Small intestine (tissue), 7 donors: ENCODE measurements around the gene APBB2. TPM values are rescaled to one million over a fixed set of nuclear protein-coding genes. Genes with fewer than 3 reads are reported as not detected.

Experiments
- DNase-seq, 2 donors: peaks; one replicate each; pipeline versions ENCODE4 v3.0.0 to v3.0.0-alpha.2; 2013
- FAIRE-seq: peaks from 2 replicates; lab custom pipeline; 2012; peaks lifted over from hg19 to GRCh38; lab: Jason Lieb, UNC
- H3K27ac ChIP-seq, 3 donors: one replicate each; pipeline ENCODE4 v1.5.1; 2013; ENCODE audit warnings: low read length in 2 of 3, mild to moderate bottlenecking in 2 of 3, control low read depth in 1 of 3, inconsistent platforms in 1 of 3, low read depth in 1 of 3, moderate library complexity in 1 of 3
- H3K27me3 ChIP-seq, 3 donors: one replicate each; pipeline ENCODE4 v1.6.1; 2013; ENCODE audit warnings: low read length in 3 of 3, inconsistent platforms in 1 of 3; ENCODE audit not compliant: control insufficient read depth in 3 of 3, insufficient read depth in 3 of 3
- H3K36me3 ChIP-seq, 3 donors: one replicate each; pipeline ENCODE4 v1.6.1; 2013; ENCODE audit warnings: low read length in 3 of 3, inconsistent platforms in 1 of 3, low read depth in 1 of 3, mild to moderate bottlenecking in 1 of 3, moderate library complexity in 1 of 3; ENCODE audit not compliant: control insufficient read depth in 3 of 3, insufficient read depth in 2 of 3
- H3K4me1 ChIP-seq, 3 donors: one replicate each; pipeline ENCODE4 v1.6.1; 2013; ENCODE audit warnings: low read length in 2 of 3, inconsistent platforms in 1 of 3, low read depth in 1 of 3, mild to moderate bottlenecking in 1 of 3, moderate library complexity in 1 of 3; ENCODE audit not compliant: control insufficient read depth in 3 of 3, insufficient read depth in 2 of 3
- H3K4me3 ChIP-seq, 3 donors: one replicate each; pipeline ENCODE4 v1.5.1; 2013; ENCODE audit warnings: low read length in 3 of 3, control low read depth in 1 of 3, inconsistent platforms in 1 of 3, low read depth in 1 of 3, mild to moderate bottlenecking in 1 of 3, moderate library complexity in 1 of 3
- H3K9me3 ChIP-seq, 2 donors: one replicate each; pipeline ENCODE4 v1.6.1; 2013; ENCODE audit warnings: low read depth in 1 of 2, low read length in 1 of 2; ENCODE audit not compliant: control insufficient read depth in 2 of 2, insufficient read depth in 1 of 2
- WGBS, 3 donors: extraction: QIAGEN DNeasy Blood & Tissue Kit; methylation state at CpG; one replicate each; pipeline ENCODE4 v1.1.7; 2013; 5-methylcytosine and 5-hydroxymethylcytosine counted together
- polyA plus RNA-seq, 4 donors: library from polyadenylated mRNA; stranded (reverse) in 3 of 4; unstranded in 1 of 4; fragments of 200-250 nt in 3 of 4; fragments of 120-200 nt in 1 of 4; gene quantifications; one replicate each; pipeline versions ENCODE4 v1.2.1 to v1.2.3, GENCODE V29; 2013
- donor health status: healthy with polysubstance abuse.
- donor health status: control.
- donor health status: control.
- donor health status: Bipolar disorder and iron deficiency.
- donor health status: healthy.

Gene APBB2
- polyA plus RNA-seq, 4 donors, result 4.5 to 19.8 (median 8.9) TPM

DNA sequence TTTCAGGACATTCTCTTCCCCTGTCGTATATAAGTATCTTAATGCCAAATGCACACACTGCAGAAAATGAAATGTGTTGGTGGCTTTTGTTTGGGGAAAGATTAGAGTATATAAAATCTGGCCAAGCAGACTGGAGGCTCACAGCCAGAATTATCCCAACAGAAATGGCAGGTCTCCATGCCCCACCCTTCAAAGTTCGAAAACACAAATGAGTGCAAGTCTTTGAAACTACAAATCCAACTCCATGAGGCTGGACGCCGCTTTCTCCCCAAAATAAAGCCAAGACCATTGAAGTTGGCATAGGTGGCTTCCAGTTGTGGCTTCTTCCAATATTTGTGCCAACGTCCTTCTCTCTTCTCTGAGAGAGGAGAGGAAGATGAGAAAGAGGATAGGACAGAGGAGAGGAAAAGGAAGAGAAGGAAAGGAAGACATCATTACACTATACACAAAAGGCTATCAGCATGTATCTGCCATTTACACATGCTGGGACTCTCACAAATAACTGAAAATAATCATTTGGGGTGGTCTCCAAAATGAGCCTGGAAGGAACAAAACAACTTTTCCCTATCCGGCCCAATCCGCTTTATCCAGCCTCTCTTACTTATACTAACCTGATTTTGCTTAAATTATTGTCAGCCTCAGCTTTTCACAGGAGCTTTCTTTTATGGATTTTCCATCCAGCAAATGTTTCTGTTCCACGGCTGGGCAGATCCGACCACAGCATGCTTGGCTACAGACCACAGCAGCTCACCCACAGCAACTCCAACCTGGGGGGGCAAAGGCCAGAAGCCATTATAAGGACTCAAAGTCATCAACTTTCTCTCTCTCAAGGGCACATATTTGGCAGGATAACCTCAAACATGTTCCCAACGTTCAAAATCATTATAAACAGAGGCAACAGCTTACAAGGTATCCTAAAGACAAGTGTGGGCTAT is 71.7 kb downstream of the APBB2 start:
- FAIRE-seq (no peak), DNase-seq (no peak)

DNA sequence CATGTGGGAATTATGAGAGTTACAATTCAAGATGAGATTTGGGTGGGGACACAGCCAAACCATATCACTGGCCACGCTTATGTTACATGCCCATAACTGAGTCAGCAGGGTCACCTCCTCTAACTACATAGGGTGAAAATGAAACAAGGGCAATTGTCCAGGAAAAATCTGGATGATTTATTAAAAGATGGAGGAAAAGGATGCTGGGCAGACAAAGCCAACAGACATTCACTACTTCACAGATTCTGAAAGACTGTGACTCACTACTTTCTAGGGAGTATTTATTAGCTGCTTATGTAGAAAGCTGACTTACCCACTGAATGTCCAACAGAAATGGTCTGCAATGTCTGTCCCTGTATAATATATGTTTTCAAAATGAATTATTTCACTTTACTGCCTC is 72.4 kb downstream of the APBB2 start:
- FAIRE-seq, result no peak
- DNase-seq, result no peak
- H3K4me3 ChIP-seq, result no peak overlapping the region
- H3K9me3 ChIP-seq, result no peaks in the 10 kb centered on the region
- peak overlapping the region in 1 of 3 donors; percentile 14 for H3K27ac ChIP-seq
- peaks cover 0 to 8% (median 0%) of the 10 kb centered on the region in 3 donors for H3K36me3 ChIP-seq
- no peaks in the 10 kb centered on the region for H3K27me3 ChIP-seq
- WGBS, 3 donors, result 61 to 71% (median 64%) methylated on average over 1 of the region's 1 CpG
- H3K4me1 ChIP-seq, result peaks cover 0 to 23% (median 5%) of the 10 kb centered on the region in 3 donors

More for the DNA sequence above, 71.7 kb downstream of the APBB2 start:
- WGBS, 3 donors, result 49 to 55% (median 55%) methylated on average over 10 of the region's 10 CpGs
- H3K4me1 ChIP-seq, result peaks cover 0 to 23% (median 5%) of the 10 kb centered on the region in 3 donors
- H3K27ac ChIP-seq, result peak overlapping the region in 2 of 3 donors; percentile 53
- no peaks in the 10 kb centered on the region for H3K27me3 ChIP-seq
- H3K9me3 ChIP-seq, result no peaks in the 10 kb centered on the region
- H3K4me3 ChIP-seq, result no peak overlapping the region
- H3K36me3 ChIP-seq, result peaks cover 0 to 8% (median 0%) of the 10 kb centered on the region in 3 donors

GRCh38 chr4:41140410-41140809 is 73.9 kb downstream of the APBB2 start:
- no peaks in the 10 kb centered on the region for H3K27me3 ChIP-seq
- H3K4me1 ChIP-seq, result peaks cover 0 to 33% (median 8%) of the 10 kb centered on the region in 3 donors
- peaks cover 0 to 8% (median 0%) of the 10 kb centered on the region in 3 donors for H3K36me3 ChIP-seq
- H3K27ac ChIP-seq, result no peak overlapping the region
- no peak overlapping the region for H3K4me3 ChIP-seq
- FAIRE-seq (no peak), DNase-seq (no peak)
- WGBS, 3 donors, result 90 to 94% (median 94%) methylated on average over 6 of the region's 6 CpGs
- H3K9me3 ChIP-seq, result no peaks in the 10 kb centered on the region

DNA sequence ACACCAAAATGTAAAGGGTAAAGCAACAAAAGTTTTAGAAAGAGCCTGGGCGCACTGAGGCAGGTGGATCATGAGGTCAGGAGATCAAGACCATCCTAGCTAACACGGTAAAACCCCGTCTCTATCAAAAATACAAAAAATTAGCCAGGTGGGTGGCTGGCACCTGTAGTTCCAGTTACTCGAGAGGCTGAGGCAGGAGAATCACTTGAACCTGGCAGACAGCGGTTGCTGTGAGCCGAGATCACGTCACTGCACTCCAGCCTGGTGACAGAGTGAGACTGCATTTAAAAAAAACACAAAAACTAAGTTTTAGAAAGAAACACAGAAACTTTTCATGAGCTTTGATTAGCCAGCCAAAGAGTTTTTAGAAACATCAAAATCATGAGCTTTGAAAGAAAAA is 76.5 kb downstream of the APBB2 start:
- no peak for DNase-seq
- FAIRE-seq, result no peak
- Histone ChIP-seq H3K4me1 (peaks cover 0 to 37% (median 9%) of the 10 kb centered on the region in 3 donors), H3K27me3 (no peaks in the 10 kb centered on the region), H3K9me3 (no peaks in the 10 kb centered on the region), H3K36me3 (peaks cover 0 to 8% (median 0%) of the 10 kb centered on the region in 3 donors), H3K4me3 (no peak overlapping the region), H3K27ac (no peak overlapping the region)
- 80 to 94% (median 81%) methylated on average over 7 of the region's 7 CpGs for WGBS, 3 donors

- Histone ChIP-seq H3K4me3 (no peak overlapping the region), H3K9me3 (no peaks in the 10 kb centered on the region), H3K4me1 (peaks cover 0 to 32% (median 5%) of the 10 kb centered on the region in 3 donors), H3K27ac (peak overlapping the region in 1 of 3 donors; percentile 36), H3K27me3 (no peaks in the 10 kb centered on the region), H3K36me3 (peaks cover 0 to 6% (median 0%) of the 10 kb centered on the region in 3 donors)
- no peak for FAIRE-seq
- DNase-seq, result peak in 1 of 2 donors; percentile 25
- WGBS, 3 donors, result 24 to 57% (median 38%) methylated on average over 3 of the region's 3 CpGs
These were observed 77.9 kb downstream of the APBB2 start for GRCh38 chr4:41136456-41136855.

- H3K9me3 ChIP-seq, result no peaks in the 10 kb centered on the region
- FAIRE-seq (no peak), DNase-seq (peak; percentile 50 to 57)
- 20 to 43% (median 20%) methylated on average over 2 of the region's 2 CpGs for WGBS, 3 donors
- peaks cover 0 to 32% (median 5%) of the 10 kb centered on the region in 3 donors for H3K4me1 ChIP-seq
- H3K27me3 ChIP-seq, result no peaks in the 10 kb centered on the region
- peak overlapping the region in 1 of 3 donors; percentile 36 for H3K27ac ChIP-seq
- peaks cover 0 to 6% (median 0%) of the 10 kb centered on the region in 3 donors for H3K36me3 ChIP-seq
- no peak overlapping the region for H3K4me3 ChIP-seq
These were observed 78.5 kb downstream of the APBB2 start for GRCh38 chr4:41135801-41136200.

DNA sequence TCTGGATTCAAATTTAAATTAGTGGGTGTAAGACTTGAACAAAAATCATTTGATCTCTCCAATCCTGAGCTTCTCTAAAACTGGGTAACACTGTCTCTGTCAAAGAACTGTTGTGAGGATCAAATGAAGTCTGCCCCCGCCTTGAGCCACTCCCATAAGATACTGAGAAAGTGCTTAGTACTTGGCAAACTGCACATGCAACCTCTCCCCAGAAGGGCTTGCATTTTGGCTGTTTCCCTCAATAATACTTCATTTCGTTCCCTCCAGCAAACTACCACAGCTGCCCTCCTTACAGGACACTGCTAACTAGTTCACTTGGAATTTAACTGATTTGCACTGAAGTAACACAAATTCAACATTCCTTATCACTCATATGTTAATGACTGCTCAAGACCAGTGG is 79.8 kb downstream of the APBB2 start:
- H3K9me3 ChIP-seq, result no peaks in the 10 kb centered on the region
- no peaks in the 10 kb centered on the region for H3K27me3 ChIP-seq
- WGBS, 3 donors, result 15 to 35% (median 21%) methylated on average over 2 of the region's 2 CpGs
- no peak overlapping the region for H3K4me3 ChIP-seq
- no peak overlapping the region for H3K27ac ChIP-seq
- DNase-seq (no peak), FAIRE-seq (no peak)
- peaks cover 0 to 3% (median 0%) of the 10 kb centered on the region in 3 donors for H3K36me3 ChIP-seq
- H3K4me1 ChIP-seq, result peaks cover 0 to 30% (median 5%) of the 10 kb centered on the region in 3 donors

- Histone ChIP-seq H3K4me3 (no peak overlapping the region), H3K9me3 (no peaks in the 10 kb centered on the region), H3K36me3 (peaks cover 0 to 3% (median 0%) of the 10 kb centered on the region in 3 donors), H3K27ac (peak overlapping the region in 1 of 3 donors; percentile 8), H3K4me1 (peaks cover 0 to 30% (median 5%) of the 10 kb centered on the region in 3 donors), H3K27me3 (no peaks in the 10 kb centered on the region)
- WGBS, 3 donors, result 16 to 44% (median 17%) methylated on average over 3 of the region's 3 CpGs
- DNase-seq, result peak in 1 of 2 donors; percentile 35
- FAIRE-seq, result no peak
These were observed 80.8 kb downstream of the APBB2 start for GRCh38 chr4:41133454-41134018.
